GM12874 (cell line): ENCODE measurements around the gene ANKFN1.

Source experiments
- TF ChIP-seq, protein P1 (sequence below): IDR thresholded peaks from 2 replicates; pipeline ENCODE4 v1.5.1; 2011; ENCODE audit warnings: low read depth, mild to moderate bottlenecking, control low read depth, low read length, moderate library complexity; ENCODE audit not compliant: insufficient read depth

The ANKFN1 gene

DNA sequence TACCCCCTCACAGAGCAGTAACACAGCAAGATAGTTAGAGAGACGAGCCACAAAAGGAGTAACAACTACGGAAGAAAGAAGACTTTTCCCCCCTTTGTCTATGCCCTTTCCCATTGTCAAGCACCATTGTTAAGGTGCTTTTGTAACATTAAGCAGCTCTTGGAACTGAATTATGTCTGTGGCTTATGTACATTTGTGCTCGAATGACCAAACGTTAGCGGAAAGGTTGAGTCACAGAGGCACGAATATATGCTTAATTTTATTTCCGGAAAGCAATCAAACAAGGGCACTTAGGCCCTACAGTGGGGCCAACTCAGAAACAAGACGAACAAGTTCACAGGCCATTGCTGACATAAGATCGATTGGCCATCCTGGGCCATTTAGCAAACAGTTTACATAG lies 109.5 kb downstream of the ANKFN1 start:
- TF ChIP-seq, protein P1, sequence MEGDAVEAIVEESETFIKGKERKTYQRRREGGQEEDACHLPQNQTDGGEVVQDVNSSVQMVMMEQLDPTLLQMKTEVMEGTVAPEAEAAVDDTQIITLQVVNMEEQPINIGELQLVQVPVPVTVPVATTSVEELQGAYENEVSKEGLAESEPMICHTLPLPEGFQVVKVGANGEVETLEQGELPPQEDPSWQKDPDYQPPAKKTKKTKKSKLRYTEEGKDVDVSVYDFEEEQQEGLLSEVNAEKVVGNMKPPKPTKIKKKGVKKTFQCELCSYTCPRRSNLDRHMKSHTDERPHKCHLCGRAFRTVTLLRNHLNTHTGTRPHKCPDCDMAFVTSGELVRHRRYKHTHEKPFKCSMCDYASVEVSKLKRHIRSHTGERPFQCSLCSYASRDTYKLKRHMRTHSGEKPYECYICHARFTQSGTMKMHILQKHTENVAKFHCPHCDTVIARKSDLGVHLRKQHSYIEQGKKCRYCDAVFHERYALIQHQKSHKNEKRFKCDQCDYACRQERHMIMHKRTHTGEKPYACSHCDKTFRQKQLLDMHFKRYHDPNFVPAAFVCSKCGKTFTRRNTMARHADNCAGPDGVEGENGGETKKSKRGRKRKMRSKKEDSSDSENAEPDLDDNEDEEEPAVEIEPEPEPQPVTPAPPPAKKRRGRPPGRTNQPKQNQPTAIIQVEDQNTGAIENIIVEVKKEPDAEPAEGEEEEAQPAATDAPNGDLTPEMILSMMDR, result no peak

DNA sequence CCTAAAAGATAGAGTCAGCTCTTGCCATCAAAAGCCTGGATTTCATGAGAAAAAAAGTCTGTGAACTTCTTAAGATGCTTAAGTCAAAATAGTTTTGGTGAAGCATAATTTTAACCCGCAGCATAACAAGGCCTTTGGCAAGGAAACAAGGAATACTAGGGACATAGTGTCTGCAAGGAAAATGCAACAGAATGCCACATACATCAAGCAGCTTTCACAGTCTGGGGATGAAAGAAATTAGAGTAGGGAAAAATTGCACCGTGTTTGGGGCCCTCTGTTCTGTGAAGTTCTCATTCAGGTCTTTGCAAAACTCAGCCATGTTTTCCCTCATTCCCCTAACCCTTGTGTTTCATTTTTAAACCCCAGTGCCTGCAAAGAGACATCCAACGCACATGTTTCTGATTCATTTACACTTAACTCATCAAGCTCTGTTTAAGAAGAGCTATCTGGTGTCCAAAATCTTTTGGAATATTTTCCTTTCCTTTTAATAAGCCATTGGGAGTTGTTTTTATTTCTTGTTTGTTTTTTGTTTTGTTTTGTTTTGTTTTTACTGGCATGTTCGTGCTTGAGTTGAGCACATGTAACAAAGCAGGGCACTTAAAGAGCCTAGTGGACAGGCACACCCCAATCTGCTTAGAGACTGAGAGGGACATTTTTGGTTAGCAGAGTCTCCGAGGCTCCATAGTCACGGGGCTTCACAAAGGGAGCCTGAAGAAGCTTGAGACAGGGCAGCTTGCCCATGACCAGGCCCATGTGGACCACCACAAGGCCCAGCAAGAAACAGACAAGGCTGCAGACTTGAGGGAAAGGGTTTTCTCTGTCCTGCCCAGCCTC lies 116.5 kb downstream of the ANKFN1 start:
- TF ChIP-seq, protein P1, result no peak

DNA sequence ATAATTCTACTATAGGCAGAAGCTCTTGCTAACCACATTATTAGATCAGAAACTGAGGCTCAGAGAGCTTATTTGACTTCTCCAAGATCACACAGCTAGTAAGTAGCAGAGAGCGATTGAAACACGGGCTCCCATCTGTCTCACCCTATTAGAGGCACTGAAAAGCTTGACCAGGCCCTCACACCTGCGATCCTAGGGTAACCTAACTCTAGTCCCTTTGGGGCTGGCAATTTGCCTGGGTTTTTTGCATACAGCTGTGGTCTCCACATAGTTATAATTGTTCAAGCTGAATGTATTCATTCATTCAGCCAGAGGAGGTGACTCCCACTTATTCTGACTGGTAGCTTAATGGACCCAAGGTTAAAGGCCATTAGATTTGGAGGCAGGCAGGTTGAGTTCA lies 121.2 kb downstream of the ANKFN1 start:
- TF ChIP-seq, protein P1, result no peak

DNA sequence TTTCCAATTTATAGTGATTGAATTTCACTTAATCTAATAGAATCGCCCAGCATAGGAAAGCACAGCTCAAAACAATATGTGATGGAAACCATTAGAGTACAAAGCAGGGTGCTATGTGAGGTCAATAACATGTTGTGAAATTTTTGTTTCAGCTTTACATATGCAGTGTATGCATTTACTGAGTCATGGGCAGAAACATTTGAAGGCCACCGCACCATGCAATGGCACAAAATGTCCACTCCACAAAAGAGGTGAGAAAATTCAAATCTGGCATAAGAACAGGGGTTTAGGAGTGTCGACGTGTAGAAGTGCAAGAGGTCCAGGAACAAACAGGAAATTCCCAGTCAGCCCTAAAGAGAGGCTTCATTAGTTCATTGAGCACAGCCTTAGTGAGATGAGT lies 131.2 kb downstream of the ANKFN1 start:
- TF ChIP-seq, protein P1, result no peak

DNA sequence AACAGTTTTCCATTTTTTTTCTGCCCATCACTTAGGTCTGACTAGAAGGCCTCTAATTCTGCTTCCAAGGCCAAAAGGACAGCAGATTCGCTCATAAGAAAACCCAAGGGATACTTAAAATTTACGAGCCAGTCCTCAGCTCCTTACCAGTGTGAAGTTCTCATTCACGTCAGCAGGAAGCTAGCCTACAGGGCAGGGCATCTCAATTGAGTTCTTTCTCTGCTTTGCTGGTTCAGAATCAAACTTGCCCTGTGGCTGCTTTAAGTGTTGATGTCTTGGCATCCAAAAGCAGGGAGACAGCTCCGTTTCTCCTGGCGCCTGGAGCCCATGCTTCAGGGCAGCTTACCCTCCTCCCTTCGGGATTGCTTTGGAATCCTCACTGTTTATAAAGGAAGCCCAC lies 136.0 kb downstream of the ANKFN1 start:
- TF ChIP-seq, protein P1, result no peak

DNA sequence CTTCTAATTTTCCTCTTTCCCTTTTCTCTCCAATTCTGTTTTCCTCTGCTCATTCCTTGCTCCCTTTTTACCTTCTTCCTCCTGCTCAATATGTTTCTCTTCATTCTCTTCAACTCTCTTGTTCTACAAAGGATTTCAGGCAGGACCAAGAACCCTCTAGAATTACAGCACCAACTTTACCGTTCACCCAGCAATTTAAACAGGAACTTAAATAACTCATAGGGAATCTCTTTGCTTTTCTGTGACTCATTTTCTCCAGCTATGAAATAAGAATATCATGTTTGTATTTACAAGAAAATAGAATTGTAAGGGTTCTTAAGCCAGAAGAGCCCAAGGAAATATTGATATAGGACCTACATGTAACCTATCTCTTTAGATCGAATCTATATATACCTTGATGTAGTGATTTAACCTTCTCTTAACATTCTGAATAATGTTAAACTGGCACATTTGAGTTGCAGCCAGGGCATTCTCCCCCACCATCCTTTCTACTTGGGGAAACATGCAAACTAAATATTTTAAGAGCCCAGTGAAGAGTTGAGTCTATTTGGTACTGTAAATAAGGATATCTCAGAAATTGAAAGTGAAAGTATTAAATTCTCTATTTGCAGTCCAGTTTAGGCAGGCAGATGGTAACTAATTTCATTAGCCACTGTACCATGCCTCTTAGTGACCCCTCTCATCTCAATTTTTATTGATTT lies 137.0 kb downstream of the ANKFN1 start:
- TF ChIP-seq, protein P1, result no peak

DNA sequence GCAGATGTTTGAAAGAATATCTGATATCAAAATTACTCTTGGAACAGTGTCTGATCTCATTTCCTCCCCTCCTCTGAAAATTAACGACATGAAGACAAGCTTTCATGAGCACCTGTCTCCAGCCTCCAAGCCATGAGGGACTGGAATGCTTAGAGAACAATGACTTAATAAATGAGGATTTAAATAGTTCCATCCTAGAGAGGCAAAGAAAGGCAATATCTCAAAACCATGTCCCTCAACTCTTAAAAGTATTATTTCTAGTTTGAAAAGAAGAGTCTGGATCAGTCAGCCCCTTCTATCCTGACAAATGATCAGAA lies 137.5 kb downstream of the ANKFN1 start:
- TF ChIP-seq, protein P1, result no peak
